ENCODE results near the gene CHCHD4.

- TF ChIP-seq BRCA1 (CRISPR knock-in tag; IDR thresholded peaks at IDR 0.05) (no peak), RAD21 (CRISPR knock-in tag; IDR thresholded peaks at IDR 0.05) (no peak), MAX (IDR thresholded peaks at IDR 0.05) (no peak), SCMH1 (CRISPR knock-in tag; IDR thresholded peaks at IDR 0.05; ENCODE audit: borderline replicate concordance) (no peak), TARDBP (CRISPR knock-in tag; IDR thresholded peaks at IDR 0.05) (no peak), ZNF121 (CRISPR knock-in tag; IDR thresholded peaks at IDR 0.05) (no peak), POLR2A (IDR thresholded peaks at IDR 0.05; ENCODE audit: insufficient read depth in 1 of 2, low read depth in 2 of 2, low read length in 2 of 2) (no peak), FOXM1 (CRISPR knock-in tag; IDR thresholded peaks at IDR 0.05) (no peak), SRSF1 (optimal IDR thresholded peaks at IDR 0.05; ENCODE audit: low read depth, low read length) (no peak)
Observed at GRCh38 chr3:14152233-14152962, 27.7 kb upstream of the CHCHD4 start.
